ENCODE measurements around the gene BRD7. TPM values are rescaled to one million over a fixed set of nuclear protein-coding genes. Genes with fewer than 3 reads are reported as not detected.

BRD7 gene
- total RNA-seq, 1 experiment from 2014 or later: 122 TPM

- TF ChIP-seq AR (CRISPR knock-in tag; IDR thresholded peaks at IDR 0.05): no peak
Observed at GRCh38 chr16:50338371-50339231, 30.2 kb downstream of the BRD7 start (continued).

- Mint-ChIP-seq H3K27me3 (ENCODE audit: low read depth) (no peaks in the 10 kb centered on the region), H3K4me3 (no peak overlapping the region), H3K4me1 (no peaks in the 10 kb centered on the region), H3K9me3 (0 out of 2 replicates have a peak, but pooled peaks cover 3% of the 10 kb centered on the region), H3K27ac (no peak overlapping the region), H3K36me3 (peaks cover 41% of the 10 kb centered on the region)
- ATAC-seq (no peak), DNase-seq (ENCODE audit: low spot score) (no peak)
- ChIA-PET POLR2A (interaction anchor here (0.7 kb wide), 1 partner anchor 129 kb away, joined by 6 read pairs; no protein-coding TSS in a partner anchor), CTCF (interaction anchor here (1.1 to 1.3 kb wide), 2 partner anchors 10 to 18 kb away, joined by 5 to 8 read pairs; no protein-coding TSS in a partner anchor)
- TF ChIP-seq PRDM15 (CRISPR knock-in tag; IDR thresholded peaks at IDR 0.05) (no peak), ETV6 (CRISPR knock-in tag; IDR thresholded peaks at IDR 0.05) (no peak), RELA (CRISPR knock-in tag; IDR thresholded peaks at IDR 0.05; ENCODE audit: borderline replicate concordance) (no peak), ZNF317 (CRISPR knock-in tag; IDR thresholded peaks at IDR 0.05; ENCODE audit: borderline replicate concordance, low read depth) (no peak), SOX15 (CRISPR knock-in tag; IDR thresholded peaks at IDR 0.05) (no peak)
Observed at GRCh38 chr16:50336884-50337283, 31.9 kb downstream of the BRD7 start.

GRCh38 chr16:50335196-50335958, 33.4 kb downstream of the BRD7 start:
- DNase-seq (ENCODE audit: low spot score) (no peak), ATAC-seq (no peak)
- ChIA-PET POLR2A (no interaction called here), CTCF (no interaction called here)
- H3K27me3 Mint-ChIP-seq (ENCODE audit: low read depth): no peaks in the 10 kb centered on the region
- no peaks in the 10 kb centered on the region for H3K4me1 Mint-ChIP-seq
- H3K36me3 Mint-ChIP-seq: peaks cover 39% of the 10 kb centered on the region
- H3K9me3 Mint-ChIP-seq: 0 out of 2 replicates have a peak, but pooled peaks cover 3% of the 10 kb centered on the region
- H3K27ac Mint-ChIP-seq: peak overlapping the region; percentile 73
- TF ChIP-seq ZNF317 (CRISPR knock-in tag; IDR thresholded peaks at IDR 0.05; ENCODE audit: borderline replicate concordance, low read depth): no peak
- no peak for TF ChIP-seq HMGXB4 (CRISPR knock-in tag; IDR thresholded peaks at IDR 0.05)
- no peak for TF ChIP-seq MXD4 (CRISPR knock-in tag; IDR thresholded peaks at IDR 0.05; ENCODE audit: borderline replicate concordance)
- no peak overlapping the region for H3K4me3 Mint-ChIP-seq
